DLD1 (cell line): ENCODE results near the gene STX1B.
"Not testable (repeated sequence)": the region's sequence is repeated elsewhere in the genome, so short reads cannot be mapped to it uniquely, and the experiment has no call there.

Experiments
- in situ Hi-C: cut with HindIII; loops from 2 replicates; pipeline ENCODE4 v1.10.0; 2017; ENCODE audit warnings: low sequenced_read_pairs

The STX1B gene

GRCh38 chr16:30953511-30954124, 56.8 kb downstream of the STX1B start:
- in situ Hi-C loops = no loop called here

- in situ Hi-C loops = no loop called here
These were observed 57.3 kb downstream of the STX1B start for GRCh38 chr16:30953111-30953510.

GRCh38 chr16:30951750-30952149, 58.7 kb downstream of the STX1B start:
- in situ Hi-C loops = no loop called here

GRCh38 chr16:30951193-30951592, 59.2 kb downstream of the STX1B start:
- in situ Hi-C loops = no loop called here

GRCh38 chr16:30950516-30951065, 59.8 kb downstream of the STX1B start:
- in situ Hi-C loops = no loop called here

GRCh38 chr16:30949650-30950515, 60.6 kb downstream of the STX1B start:
- in situ Hi-C loops = no loop called here

GRCh38 chr16:30948667-30949649, 61.5 kb downstream of the STX1B start, which contains the start of gene ORAI3:
Gene ORAI3 (plus strand): TSS chr16:30949068. CDS start chr16:30949290, 222 bp downstream.
- in situ Hi-C loops = no loop called here

GRCh38 chr16:30947859-30948666, 62.4 kb downstream of the STX1B start:
- in situ Hi-C loops = no loop called here

- in situ Hi-C loops = no loop called here
These were observed 62.9 kb downstream of the STX1B start for GRCh38 chr16:30947541-30947858.

GRCh38 chr16:30946671-30947540, 63.5 kb downstream of the STX1B start:
- in situ Hi-C loops = no loop called here

- in situ Hi-C loops = no loop called here
These were observed 66.1 kb downstream of the STX1B start for GRCh38 chr16:30944352-30944751.

- in situ Hi-C loops = no loop called here
These were observed 68.0 kb downstream of the STX1B start for GRCh38 chr16:30942426-30942806.

- in situ Hi-C loops = no loop called here
These were observed 68.6 kb downstream of the STX1B start for GRCh38 chr16:30941600-30942425.

GRCh38 chr16:30939571-30939970, 70.9 kb downstream of the STX1B start:
- in situ Hi-C loops = not testable (repeated sequence)
